ENCODE data around the gene LY6G6F.

LY6G6F gene

GRCh38 chr6:31717499-31718222, 11.0 kb downstream of the LY6G6F start:
- Histone ChIP-seq H3K27ac (no peak overlapping the region), H3K4me3 (ENCODE audit: low read depth, low read length) (no peak overlapping the region), H3K36me3 (no peaks in the 10 kb centered on the region), H3K27me3 (ENCODE audit: insufficient read depth, low read depth, severe bottlenecking) (no peaks in the 10 kb centered on the region), H3K9me3 (ENCODE audit: severe bottlenecking) (no peaks in the 10 kb centered on the region)
- peak; percentile 17 for DNase-seq
- TF ChIP-seq CTCF (IDR thresholded peaks at IDR 0.05; ENCODE audit: low read depth, low read length): no peak

- no peak for TF ChIP-seq CTCF (IDR thresholded peaks at IDR 0.05; ENCODE audit: low read depth, low read length)
- H3K4me3 ChIP-seq (ENCODE audit: low read depth, low read length): no peak overlapping the region
- H3K27me3 ChIP-seq (ENCODE audit: insufficient read depth, low read depth, severe bottlenecking): no peaks in the 10 kb centered on the region
- H3K27ac ChIP-seq: no peak overlapping the region
- H3K9me3 ChIP-seq (ENCODE audit: severe bottlenecking): no peaks in the 10 kb centered on the region
- H3K36me3 ChIP-seq: no peaks in the 10 kb centered on the region
- no peak for DNase-seq
Observed at GRCh38 chr6:31718265-31718664, 11.6 kb downstream of the LY6G6F start.

GRCh38 chr6:31719001-31719400, 12.3 kb downstream of the LY6G6F start:
- no peaks in the 10 kb centered on the region for H3K9me3 ChIP-seq (ENCODE audit: severe bottlenecking)
- DNase-seq: peak; percentile 15
- no peak for TF ChIP-seq CTCF (IDR thresholded peaks at IDR 0.05; ENCODE audit: low read depth, low read length)
- no peaks in the 10 kb centered on the region for H3K27me3 ChIP-seq (ENCODE audit: insufficient read depth, low read depth, severe bottlenecking)
- H3K27ac ChIP-seq: no peak overlapping the region
- H3K4me3 ChIP-seq (ENCODE audit: low read depth, low read length): no peak overlapping the region
- H3K36me3 ChIP-seq: no peaks in the 10 kb centered on the region

DNA sequence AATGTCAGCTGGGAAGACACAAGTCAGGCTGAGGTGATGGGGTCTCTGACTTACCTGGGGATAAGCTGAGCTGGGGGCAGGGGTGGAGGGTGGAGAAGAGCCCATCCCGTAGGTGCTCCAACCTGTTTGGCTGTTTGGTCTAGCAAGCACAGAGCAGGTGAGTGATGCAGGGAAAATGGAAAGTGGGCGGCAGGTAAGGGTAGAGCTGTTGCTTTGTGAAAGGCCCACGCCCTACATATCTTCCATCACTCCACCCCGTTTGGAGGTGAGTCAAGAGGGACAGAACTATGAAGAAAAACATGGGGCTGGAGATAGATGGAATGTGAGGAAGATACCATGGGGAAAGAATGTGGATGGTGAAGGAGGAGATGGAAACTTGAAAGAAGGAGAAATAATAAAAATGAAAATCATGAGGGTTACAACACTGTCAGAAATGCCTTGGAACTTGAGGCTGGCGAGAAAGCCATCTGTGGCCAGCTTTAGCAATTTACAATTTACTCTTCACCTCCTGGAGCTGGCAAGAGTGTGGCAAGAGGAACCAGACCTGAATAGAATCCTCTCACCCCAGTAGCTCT, 13.6 kb downstream of the LY6G6F start:
- Histone ChIP-seq H3K9me3 (ENCODE audit: severe bottlenecking) (no peaks in the 10 kb centered on the region), H3K27ac (no peak overlapping the region), H3K27me3 (ENCODE audit: insufficient read depth, low read depth, severe bottlenecking) (no peaks in the 10 kb centered on the region), H3K36me3 (no peaks in the 10 kb centered on the region), H3K4me3 (ENCODE audit: low read depth, low read length) (no peak overlapping the region)
- no peak for TF ChIP-seq CTCF (IDR thresholded peaks at IDR 0.05; ENCODE audit: low read depth, low read length)
- no peak for DNase-seq

- Histone ChIP-seq H3K4me3 (ENCODE audit: low read depth, low read length) (no peak within 1 kb of the TSS), H3K27me3 (ENCODE audit: insufficient read depth, low read depth, severe bottlenecking) (no peaks in the 10 kb centered on the region), H3K9me3 (ENCODE audit: severe bottlenecking) (no peaks in the 10 kb centered on the region), H3K27ac (no peak within 1 kb of the TSS), H3K36me3 (peaks cover 7% of the 10 kb centered on the region)
- no peak for DNase-seq
- TF ChIP-seq CTCF (IDR thresholded peaks at IDR 0.05; ENCODE audit: low read depth, low read length): no peak
Observed at GRCh38 chr6:31721351-31722020, 14.8 kb downstream of the LY6G6F start, which contains the start of gene LY6G6C. Gene LY6G6C, minus strand, starts transcription at chr6:31721746. Its CDS starts 67 bp downstream, at chr6:31721679.

All from WERI-Rb-1 (cell line).